ENCODE measurements around the gene SFXN1.

SFXN1 gene

DNA sequence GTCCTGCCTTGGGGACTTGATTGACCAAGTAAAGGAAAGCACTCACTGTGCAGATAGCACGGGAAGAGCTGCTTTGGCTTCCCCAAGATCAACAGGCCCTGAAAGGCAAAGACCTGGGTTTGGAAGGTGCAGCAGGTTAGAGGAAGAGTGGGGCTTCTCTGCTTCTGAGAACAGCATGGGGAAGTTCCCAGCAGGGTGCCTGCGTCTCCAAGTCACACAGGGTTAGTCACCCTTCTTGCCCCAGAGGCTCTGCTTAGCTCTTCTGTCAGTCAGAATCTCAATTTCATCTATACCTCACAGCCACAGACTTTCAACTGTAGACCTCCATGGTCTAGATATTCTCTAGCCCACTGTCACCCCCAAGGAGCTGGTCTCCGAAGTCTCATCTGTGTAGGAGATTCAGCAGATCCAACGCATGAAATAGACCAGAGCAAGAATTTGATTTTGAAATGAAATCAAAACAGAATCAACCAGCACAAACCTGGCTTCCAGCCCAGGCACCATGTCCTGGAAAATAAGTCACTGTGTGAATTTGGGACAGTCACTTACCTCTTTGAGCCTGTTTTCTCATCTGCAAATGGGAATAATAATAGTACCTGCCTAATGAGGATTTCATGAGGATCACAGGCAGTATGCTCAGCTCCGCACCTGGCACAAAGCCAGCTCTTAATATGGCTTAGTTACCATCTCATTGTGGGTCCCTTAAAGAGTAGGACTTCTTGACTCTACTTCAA lies 64.0 kb downstream of the SFXN1 start:
- DNase-seq = no peak

DNA sequence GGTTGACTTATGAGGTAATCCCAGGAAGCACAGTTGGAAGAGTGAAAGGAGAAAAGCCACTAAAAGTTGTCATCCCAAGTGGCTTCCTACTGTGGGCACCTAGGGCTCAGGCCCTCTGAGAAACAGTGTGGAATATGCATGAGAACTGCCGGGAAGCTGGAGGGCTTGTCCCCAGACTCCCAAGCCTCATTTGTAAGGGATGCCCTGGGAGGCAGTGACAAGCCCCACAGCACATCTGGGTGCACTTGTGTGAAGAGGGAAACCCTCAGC lies 64.5 kb downstream of the SFXN1 start:
- no peak for DNase-seq

DNA sequence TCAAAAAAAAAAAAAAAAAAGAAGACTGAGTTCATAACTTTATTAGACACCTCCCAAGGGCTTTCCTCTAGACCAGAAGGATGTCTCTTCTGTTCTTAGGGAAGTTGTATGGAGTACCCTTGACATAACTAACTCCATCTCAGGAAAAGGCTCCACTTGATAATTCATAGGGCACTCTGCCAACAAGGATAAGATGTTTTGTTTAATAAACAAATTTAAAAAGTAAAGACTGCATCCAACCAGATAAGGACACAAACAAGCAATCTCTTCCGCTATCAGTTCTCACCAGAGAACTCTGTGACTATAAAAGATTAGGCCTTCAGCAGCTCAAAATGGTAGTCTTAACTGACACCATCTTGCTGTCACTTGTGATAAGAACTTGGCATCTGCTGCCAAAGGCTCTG lies 65.8 kb downstream of the SFXN1 start:
- DNase-seq = no peak

DNA sequence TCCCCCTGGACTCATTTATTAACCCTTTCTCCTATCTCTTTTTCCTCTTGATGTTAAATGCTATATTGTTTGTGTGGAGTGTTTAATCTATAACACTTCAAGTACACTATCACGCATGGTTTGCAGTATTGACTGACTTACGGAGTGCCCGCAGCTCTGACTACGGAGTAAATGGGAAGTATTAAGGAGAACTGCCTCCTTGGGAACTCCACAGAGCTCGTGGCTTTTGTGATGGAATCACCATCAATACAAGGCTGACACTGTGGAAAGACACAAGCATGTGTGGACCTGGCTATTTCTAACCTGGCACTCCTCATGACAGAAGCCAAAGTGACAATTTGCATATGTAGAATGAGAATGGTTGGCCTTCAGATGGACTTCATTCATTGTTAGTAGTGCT lies 66.2 kb downstream of the SFXN1 start:
- DNase-seq = no peak

DNA sequence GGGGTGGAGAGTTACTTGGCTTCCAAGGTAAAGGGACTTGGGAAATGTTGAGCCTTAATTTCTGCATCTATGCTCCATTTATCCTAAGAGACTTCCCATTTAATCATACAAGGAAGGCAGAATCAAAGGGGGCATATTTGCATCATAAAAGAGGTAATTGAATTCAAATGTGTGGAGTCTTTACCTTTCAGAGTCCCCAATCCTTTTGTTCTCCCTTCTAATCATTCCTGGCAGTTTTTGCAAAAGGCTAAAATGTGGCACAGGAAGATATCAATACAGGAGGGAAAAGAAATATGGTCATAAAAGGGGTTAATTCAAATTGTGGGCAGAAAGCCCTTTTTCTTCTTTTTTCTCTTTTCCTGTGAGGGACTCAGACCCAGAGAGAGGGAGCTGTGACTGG lies 69.5 kb downstream of the SFXN1 start:
- no peak for DNase-seq

DNA sequence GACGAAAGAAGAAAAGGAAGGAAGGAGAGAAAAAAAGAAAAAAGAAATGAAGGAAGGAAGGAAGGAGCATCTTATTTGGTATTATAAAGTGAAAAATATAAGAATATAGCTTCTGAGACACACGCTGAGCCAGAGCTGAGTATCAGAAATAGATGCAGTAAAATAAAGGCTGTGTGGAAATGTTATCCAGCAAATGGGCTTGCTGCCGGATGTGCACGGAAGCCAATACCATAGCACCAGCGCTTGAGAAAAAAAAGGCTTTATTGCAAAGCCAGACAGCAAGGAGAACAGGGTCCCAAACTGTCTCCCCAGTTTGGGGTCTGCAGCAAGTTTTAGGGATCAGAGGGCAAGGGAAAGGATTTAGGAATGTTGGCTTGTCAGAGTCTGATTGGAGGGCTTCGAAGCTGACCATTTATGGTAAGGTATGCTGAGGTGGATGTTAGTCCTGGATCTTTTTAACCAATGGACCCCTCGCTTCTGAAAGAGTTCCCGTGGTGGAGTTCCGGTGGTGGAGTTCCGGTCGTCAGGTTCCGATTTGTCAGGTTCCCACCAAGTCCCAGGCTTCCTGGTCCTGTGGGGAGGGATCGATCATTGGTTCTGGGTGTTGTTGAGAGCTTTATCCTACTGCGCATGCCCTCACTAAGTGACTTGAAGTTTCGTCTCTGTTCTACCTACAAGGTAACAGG lies 70.4 kb downstream of the SFXN1 start:
- DNase-seq = no peak

DNA sequence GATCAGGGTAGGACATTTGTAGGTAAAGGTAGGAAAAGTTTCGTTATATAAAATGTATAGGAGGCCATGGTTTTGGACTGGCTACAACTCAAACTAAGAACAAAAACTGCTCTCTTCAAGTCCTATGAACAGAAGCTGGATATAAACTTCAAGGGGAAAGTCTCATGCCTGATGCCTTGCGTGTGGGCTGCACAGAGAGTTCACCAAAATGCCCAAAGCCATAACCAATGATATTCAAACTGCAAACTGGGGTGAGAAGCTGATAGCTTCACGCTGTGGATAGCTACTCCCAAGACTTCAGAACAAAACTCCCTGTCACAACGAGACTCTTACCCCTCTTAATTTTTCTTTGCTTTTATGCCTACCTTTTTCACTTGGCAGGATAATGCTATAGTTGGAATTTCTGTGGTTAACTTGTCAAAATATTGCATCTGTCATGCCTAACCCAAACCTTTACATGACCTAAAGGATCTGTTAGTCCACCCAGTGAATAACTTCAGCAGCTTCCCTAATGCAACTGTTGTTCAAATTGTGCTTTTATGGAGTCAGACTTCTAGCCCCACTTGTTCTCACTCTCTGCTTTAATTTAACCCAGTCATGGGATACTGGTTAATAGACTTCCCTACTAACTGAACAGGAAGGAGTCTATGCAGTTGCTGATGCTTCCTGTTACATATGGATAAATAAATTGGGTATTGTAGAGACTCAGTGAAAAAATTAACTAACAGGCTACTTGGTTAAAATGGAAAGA lies 71.9 kb downstream of the SFXN1 start:
- no peak for DNase-seq

DNA sequence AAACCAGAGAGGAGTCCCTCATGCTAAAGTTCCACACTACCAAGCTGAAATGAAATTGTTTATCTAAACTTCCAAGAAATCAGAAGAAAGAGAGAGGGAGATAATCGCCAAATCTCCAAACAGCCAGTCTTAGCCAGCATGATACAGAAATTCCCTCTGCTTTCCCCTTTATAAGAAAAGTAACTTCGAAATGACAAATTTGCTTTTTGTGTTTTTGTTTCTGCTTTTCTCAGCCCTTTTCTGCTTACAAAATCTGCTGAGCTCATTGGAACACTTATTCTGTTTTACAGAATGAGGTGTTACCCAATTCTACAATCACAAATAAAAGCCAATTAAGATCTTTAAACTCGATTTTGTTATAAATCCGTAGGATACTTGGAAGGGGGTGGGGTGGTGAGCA lies 72.9 kb downstream of the SFXN1 start:
- DNase-seq = no peak

DNA sequence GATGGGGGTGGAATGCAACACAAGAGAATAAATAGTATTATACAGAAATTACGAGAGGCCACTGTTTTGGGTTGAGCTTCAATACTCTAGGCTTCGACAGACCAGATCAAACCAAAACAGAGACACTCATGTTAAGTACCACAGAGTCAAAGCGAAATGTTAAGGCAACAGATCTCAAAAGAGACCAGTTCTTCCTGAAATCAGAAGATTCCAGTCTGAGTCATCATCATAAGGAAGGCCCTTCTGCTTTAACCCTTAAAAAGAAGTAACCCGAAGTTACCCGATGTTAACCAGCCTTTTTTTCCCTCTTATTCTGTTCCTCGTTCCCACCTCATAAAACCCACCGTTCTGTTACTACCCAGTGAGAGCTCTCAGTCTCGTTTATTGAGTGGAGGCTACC lies 75.9 kb downstream of the SFXN1 start:
- no peak for DNase-seq

DNA sequence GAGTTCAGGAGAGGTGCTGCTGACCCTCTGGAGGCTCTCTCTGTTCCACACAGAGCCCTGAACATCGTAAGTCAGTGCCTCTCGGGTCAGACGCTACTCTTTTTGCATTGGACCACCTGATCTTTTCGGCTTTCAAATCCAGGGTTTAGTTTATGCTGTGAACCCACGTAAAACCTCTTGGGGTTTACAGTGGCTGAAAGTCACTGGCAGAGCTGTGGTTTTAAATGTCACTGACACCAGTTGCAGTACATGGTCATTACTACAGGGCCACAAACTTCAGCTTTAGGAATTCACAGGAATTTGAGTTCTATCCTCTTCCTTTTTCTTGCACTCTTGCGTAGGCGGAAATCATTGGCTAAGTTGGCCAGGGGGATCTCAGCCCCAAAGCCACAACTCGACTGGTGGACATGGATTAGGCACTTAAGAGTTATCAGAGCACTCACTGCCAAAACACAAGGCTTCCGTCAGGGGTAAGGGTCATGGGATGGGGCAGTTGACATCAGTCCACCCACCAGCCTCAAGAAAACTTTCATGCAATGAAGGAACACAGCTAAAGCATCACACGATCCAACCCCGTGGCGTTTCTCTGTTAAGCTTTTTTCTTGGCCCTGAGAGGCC lies 76.9 kb downstream of the SFXN1 start:
- DNase-seq = no peak

DNA sequence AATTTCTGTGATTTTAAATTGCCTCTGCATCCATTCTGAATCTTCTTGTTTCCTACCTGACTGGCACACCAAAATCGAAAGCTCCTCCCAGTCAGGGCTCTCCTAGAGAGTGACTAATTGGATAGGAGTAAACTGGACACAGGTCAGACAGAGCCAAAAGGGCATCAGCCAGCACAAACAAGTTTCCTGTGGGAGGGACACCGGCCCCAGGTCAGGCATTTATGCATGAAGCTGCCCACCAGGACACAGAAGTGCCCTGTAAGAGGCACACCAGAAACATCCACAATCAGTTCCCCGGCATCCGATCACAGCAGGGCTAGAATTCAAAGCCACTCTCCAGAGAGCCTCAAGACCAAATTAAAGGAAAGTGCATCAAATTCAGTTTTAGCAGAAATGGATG lies 78.4 kb downstream of the SFXN1 start:
- no peak for DNase-seq

DNA sequence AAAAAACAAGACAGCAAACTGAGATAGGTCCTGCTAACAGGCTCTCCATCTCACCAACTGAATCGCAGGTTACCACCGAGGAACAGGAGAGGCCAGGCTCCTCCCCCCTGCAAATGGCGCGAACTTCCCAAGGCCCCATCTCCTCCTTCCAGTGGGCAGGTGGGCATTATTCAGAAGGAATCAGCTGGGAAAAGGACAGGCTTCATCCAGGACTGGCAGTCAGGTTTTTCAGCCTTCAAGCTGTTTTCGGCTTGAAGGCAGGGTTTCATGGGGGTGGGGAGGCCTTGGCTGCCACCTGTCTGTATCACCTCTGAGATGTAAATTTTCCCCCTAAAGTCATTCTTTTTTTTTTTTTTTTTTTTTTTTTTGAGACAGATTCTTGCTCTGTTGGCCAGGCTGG lies 79.4 kb downstream of the SFXN1 start:
- DNase-seq = no peak

DNA sequence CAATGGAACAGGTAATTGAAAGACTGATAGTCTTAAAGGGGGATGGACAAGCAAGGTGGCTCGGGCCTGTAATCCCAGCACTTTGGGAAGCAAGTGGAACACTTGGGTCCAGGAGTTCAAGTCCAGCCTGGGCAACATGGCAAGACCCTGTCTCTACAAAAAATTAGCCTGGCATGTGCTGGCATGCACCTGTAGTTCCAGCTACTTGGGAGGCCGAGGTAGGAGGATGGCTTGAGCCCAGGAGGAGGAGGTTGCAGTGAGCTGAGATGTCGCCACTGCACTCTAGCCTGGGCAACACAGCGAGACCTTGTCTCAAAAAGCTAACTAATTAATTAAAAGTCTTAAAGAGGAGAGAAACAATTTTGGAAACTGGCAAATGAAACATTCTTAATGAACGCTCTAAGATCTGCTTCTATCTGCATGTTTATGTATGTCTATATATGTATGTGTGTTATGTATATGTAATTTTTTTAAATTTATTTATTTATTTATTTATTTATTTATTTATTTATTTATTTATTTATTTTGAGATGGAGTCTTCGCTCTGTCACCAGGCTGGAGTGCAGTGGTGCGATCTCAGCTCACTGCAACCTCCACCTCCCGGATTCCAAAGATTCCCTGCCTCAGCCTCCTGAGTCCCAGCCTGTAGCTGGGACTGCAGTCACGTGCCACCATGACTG lies 80.6 kb downstream of the SFXN1 start:
- no peak for DNase-seq

DNA sequence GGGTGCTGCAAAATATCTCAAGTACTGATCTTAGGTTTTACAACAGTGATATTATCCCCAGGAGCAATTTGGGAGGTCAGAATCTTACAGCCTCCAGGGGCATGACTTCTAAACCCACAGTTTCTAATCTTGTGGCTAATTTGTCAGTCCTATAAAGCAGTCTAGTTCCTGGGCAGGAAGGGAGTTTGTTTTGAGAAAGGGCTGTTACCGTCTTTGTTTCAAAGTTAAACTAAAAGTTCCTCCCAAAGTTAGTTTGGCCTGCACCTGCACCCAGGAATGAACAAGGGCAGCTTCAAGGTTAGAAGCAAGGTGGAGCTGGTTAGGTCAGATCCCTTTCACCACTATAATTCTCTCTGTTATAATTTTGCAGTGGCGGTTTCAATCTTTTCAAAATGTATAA lies 81.7 kb downstream of the SFXN1 start:
- DNase-seq = no peak

DNA sequence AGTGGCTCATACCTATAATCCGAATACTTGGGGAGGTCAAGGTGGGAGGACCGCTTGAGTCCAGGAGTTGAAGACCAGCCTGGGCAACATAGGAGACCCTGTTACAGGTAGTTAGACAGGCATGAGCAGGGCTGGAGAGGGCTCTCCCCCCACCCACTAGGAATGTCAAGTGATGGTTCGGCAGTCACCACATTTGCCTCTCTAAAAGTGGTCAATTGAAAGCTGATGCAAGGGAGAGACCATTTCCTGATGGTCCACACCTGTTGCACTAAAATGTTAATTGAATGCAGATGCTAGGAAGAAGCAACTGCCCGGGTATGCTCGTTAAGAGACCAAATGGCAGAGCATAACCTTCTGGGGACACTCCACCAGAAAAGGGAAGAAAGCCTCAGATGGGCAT lies 82.7 kb downstream of the SFXN1 start:
- DNase-seq = no peak

DNA sequence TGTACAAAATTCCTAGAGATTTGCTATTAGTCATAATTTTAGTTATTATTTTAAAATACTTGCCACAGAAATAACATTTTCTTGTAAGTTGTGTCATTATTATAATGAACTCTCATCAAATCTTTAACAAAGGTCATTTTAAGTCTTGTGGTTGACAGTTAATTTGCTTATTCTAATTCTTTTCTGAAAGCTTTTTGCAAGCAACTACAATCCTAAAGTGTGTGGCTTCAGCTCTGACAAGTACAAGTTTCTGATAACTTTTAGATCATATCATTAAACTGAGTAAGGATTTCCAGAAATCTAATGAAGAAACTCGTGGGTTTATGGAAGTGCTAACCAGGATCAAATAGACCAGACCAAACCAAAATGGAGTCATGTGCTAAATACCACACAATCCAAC lies 86.4 kb downstream of the SFXN1 start:
- DNase-seq = no peak

DNA sequence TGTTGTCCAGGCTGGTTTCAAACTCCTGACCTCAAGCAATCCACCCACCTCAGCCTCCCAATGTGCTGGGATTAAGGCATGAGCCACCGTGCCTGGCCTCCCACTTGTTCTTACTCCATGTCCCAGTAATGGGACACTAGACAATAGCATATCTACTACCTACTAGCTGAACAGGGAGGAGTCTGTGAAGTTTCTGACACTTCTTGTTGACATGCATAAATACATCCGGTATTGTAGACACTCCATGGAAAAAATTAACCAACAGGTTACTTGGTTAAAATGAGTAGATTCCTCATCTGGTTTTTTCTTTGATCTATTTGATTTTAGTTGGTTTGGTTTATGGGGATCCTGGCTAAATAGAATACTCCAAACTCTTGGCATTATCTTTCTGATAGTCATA lies 88.3 kb downstream of the SFXN1 start:
- DNase-seq = no peak

DNA sequence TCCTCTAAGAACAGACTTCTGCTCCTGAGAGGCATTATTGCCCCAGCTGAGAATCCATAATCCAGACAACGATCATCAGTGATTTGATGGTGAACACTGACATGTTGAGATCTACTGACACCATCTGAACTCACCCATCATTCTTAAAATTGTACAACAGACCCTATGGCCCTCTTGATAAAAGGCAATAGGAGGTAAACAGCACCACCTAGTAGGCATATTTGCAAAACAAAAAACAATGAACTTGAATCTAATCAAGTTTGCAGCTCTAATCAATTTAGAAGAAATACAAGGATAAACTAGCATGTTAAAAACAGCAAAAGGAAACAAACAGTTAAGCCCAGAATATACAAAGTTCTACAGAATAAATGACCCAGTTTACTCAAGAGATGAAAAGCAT lies 89.6 kb downstream of the SFXN1 start:
- DNase-seq = no peak

DNA sequence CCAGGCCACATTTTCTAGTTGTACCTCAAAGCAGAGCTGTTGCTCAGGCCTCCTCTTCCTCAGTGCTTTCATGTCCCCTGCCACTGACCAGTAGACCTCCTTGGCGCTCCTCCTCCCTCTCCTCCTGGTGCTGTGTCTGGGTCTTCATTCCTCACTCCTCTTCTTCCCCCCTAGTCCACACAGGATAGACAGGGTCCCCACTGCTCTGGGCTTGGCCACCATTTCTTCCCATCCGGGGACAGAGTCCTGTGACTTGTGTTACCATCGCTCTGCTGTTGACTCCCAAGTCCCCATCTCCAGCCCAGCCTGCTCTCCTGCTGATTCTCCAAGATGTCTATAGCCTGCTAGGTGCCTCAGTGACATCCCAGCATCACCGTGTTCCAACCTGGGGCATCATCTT lies 91.3 kb downstream of the SFXN1 start:
- DNase-seq = no peak

DNA sequence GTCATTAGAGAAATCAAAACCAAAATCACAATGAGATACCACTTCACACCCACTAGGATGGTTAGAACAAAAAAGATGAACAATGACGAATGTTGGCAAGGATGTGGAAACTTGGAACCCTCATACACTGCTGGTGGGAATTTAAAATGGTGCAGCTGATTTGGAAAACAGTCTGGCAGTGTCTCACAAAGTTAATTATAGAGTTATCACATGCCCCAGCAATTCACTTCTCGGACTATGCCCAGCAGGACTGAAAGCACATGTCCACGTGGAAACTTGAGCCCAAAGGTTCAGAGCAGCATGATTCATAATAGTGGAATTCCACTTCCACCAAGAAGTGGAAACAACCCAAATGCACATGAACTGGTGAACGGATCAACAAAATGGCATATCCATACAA lies 94.5 kb downstream of the SFXN1 start:
- no peak for DNase-seq

DNA sequence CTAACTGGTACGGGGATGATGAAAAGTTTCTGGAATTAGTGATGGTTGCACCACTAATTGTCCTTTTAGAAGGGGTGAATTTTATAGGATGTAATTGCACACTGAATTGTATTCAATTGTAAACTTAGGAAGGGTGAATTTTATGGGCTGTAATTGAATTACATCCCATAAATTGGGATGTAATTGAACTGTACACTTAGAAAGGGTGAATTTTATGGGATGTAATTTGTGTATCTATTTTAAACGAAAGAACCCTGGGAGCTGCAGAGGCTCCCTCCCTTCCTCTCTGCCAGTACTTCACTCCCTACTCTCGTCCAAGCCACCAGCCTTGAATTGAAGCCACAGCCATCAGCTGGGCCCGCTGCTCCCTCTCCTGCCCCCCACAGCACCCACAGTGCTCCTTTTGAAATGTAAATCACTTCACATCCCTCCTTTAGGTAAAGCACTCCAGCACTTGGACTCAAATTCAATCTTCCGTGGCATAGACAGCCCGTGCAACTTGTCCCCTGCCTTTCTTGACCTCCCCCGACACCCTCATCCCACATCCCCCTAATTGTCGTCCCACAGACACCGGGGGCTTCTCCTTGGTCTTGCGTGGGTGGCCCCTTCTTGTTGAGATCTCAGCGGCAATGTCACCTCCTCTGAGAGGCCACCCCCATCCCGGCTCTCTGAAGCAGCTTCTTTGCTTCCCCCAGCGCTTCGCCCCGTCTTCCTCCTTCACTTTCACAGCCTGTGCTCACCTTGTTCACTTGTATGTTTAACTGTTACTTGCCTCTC lies 95.3 kb downstream of the SFXN1 start:
- no peak for DNase-seq

DNA sequence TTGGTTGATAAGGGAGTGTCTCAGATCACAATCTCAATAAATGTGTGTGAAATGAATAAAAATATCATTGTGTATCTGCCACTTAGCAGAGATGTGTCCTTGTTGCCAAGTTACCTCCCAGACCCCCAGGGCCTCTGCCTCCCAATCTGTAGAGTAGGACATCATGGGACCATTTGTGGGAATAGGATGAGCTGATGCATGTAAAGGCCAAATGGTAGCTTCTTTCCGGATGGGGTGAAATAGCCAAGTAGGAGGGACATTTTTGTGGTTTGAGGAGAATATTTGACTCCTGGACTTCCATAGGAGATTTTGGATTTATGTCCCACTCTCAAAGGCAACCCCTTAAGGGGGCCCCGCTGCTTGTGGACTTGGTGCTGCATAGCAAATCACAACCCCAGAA lies 96.9 kb downstream of the SFXN1 start:
- no peak for DNase-seq

DNA sequence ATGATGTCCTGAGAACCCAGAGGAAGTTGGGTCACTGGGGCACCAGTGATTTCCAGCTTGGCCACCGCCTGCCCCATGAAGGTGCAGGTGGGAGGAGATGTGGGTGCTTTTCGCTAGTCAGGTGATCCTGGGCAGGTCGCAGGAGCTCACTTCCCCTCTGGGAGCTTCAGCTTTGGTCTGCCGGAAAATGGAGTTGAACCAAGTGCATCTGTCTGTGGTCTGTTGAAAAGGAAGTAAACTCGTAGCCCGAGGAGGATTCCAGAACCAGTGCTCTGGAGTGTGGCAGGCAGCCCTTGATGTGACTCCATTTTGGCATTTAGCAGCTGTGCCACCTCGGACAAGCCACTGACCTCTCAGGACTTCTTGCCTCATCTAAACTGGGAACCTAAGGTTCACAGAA lies 97.7 kb downstream of the SFXN1 start:
- no peak for DNase-seq

All from activated CD4-positive, alpha-beta T cell treated with anti-CD3 and anti-CD28 coated beads for 4 hours (primary cell).